ENCODE results near the gene ZNF579. TPM values are rescaled to one million over a fixed set of nuclear protein-coding genes. Genes with fewer than 3 reads are reported as not detected.
A peak's percentile ranks its signal among the peaks of the same experiment; 100 is the strongest.

ZNF579 gene
- total and polyA plus RNA-seq, 9 of the 15 experiments (the other 6 are each of a cell fraction or from before 2014, with no cell fraction given), result 0.06 to 15.9 (median 1.6) TPM

- TF ChIP-seq REST (IDR thresholded peaks at IDR 0.05; ENCODE audit: borderline replicate concordance), result no peak
- no peak for TF ChIP-seq REST (CRISPR knock-in tag; IDR thresholded peaks at IDR 0.05; ENCODE audit: low read depth)
- no peak for TF ChIP-seq THAP12 (CRISPR knock-in tag; IDR thresholded peaks at IDR 0.05)
- TF ChIP-seq BCOR (IDR thresholded peaks at IDR 0.05), result peak; percentile 16; the same call in 1 of the 2 replicates
- no peak for TF ChIP-seq ZNF639 (CRISPR knock-in tag; conservative IDR thresholded peaks at IDR 0.05 in 1 of 2, IDR thresholded peaks at IDR 0.05 in 1 of 2)
- TF ChIP-seq PHB (CRISPR knock-in tag; IDR thresholded peaks at IDR 0.05), result no peak
- TF ChIP-seq E2F5 (CRISPR knock-in tag; IDR thresholded peaks at IDR 0.05), result no peak
- peak; percentile 37; the same call in 1 of the 2 replicates for TF ChIP-seq EHMT2 (IDR thresholded peaks at IDR 0.05)
- peak; percentile 28; the same call in 1 of the 2 replicates for TF ChIP-seq DPF2 (IDR thresholded peaks at IDR 0.05)
- no peak for TF ChIP-seq BRF2 (IDR thresholded peaks at IDR 0.05; ENCODE audit: borderline replicate concordance, insufficient read depth, insufficient read length)
- no peak for TF ChIP-seq LEF1 (IDR thresholded peaks at IDR 0.05)
- no peak for TF ChIP-seq ARID1B (IDR thresholded peaks at IDR 0.05)
- no peak for TF ChIP-seq MCM2 (IDR thresholded peaks at IDR 0.05; ENCODE audit: low read depth)
Observed at GRCh38 chr19:55579766-55580621, 654 bp downstream of the ZNF579 start (continued).

Measured in K562 (cell line).